ENCODE measurements around the gene DENND1C. TPM values are rescaled to one million over a fixed set of nuclear protein-coding genes. Genes with fewer than 3 reads are reported as not detected.

Gene DENND1C
- total RNA-seq, 6 experiments from 2014 or later: 0.90 to 2.7 (median 1.8) TPM

GRCh38 chr19:6490134-6490533 lies 8.5 kb upstream of the DENND1C start:
- Histone ChIP-seq H3K27ac (no peak overlapping the region), H3K9me3 (peaks cover 0 to 2% (median 0%) of the 10 kb centered on the region in 4 donors), H3K4me1 (no peaks in the 10 kb centered on the region), H3K36me3 (no peaks in the 10 kb centered on the region), H3K4me3 (no peak overlapping the region), H3K27me3 (no peaks in the 10 kb centered on the region)
- TF ChIP-seq POLR2A (IDR thresholded peaks at IDR 0.05): no peak
- no peak for TF ChIP-seq CTCF (IDR thresholded peaks at IDR 0.05)
- intact Hi-C loops (cut with DNase I): no loop called here
- WGBS (ENCODE audit: insufficient coverage, low coverage, low lambda C conversion rate, missing lambda C conversion rate): 51% methylated on average over 2 of the region's 2 CpGs
- ATAC-seq (no peak), DNase-seq (no peak)

- Histone ChIP-seq H3K4me1 (no peaks in the 10 kb centered on the region), H3K27ac (no peak overlapping the region), H3K36me3 (no peaks in the 10 kb centered on the region), H3K27me3 (no peaks in the 10 kb centered on the region), H3K4me3 (no peak overlapping the region), H3K9me3 (peaks cover 0 to 2% (median 0%) of the 10 kb centered on the region in 4 donors)
- no peak for TF ChIP-seq POLR2A (IDR thresholded peaks at IDR 0.05)
- TF ChIP-seq CTCF (IDR thresholded peaks at IDR 0.05): no peak
- ATAC-seq (no peak), DNase-seq (no peak)
- intact Hi-C loops (cut with DNase I): no loop called here
- WGBS (ENCODE audit: insufficient coverage, low coverage, low lambda C conversion rate, missing lambda C conversion rate): 24% methylated on average over 10 of the region's 15 CpGs
Observed at GRCh38 chr19:6489278-6490061, 7.9 kb upstream of the DENND1C start.

GRCh38 chr19:6484831-6485230 lies 3.2 kb upstream of the DENND1C start:
- Histone ChIP-seq H3K9me3 (peaks cover 0 to 2% (median 0%) of the 10 kb centered on the region in 4 donors), H3K4me1 (no peaks in the 10 kb centered on the region), H3K27ac (no peak overlapping the region), H3K36me3 (no peaks in the 10 kb centered on the region), H3K4me3 (no peak overlapping the region), H3K27me3 (no peaks in the 10 kb centered on the region)
- DNase-seq (no peak), ATAC-seq (no peak)
- 84% methylated on average over 4 of the region's 7 CpGs for WGBS (ENCODE audit: insufficient coverage, low coverage, low lambda C conversion rate, missing lambda C conversion rate)
- intact Hi-C loops (cut with DNase I): no loop called here
- TF ChIP-seq CTCF (IDR thresholded peaks at IDR 0.05) (no peak), POLR2A (IDR thresholded peaks at IDR 0.05) (no peak)

GRCh38 chr19:6484230-6484629 lies 2.6 kb upstream of the DENND1C start:
- no peak for ATAC-seq
- WGBS (ENCODE audit: insufficient coverage, low coverage, low lambda C conversion rate, missing lambda C conversion rate): 85% methylated on average over 7 of the region's 8 CpGs
- intact Hi-C loops (cut with DNase I): no loop called here

More at GRCh38 chr19:6484230-6484629, 2.6 kb upstream of the DENND1C start:
- no peaks in the 10 kb centered on the region for H3K36me3 ChIP-seq
- no peak for DNase-seq
- no peak overlapping the region for H3K4me3 ChIP-seq
- peaks cover 0 to 2% (median 0%) of the 10 kb centered on the region in 4 donors for H3K9me3 ChIP-seq
- no peaks in the 10 kb centered on the region for H3K27me3 ChIP-seq
- TF ChIP-seq POLR2A (IDR thresholded peaks at IDR 0.05): no peak
- no peak for TF ChIP-seq CTCF (IDR thresholded peaks at IDR 0.05)
- no peak overlapping the region for H3K27ac ChIP-seq
- no peaks in the 10 kb centered on the region for H3K4me1 ChIP-seq

All from right lobe of liver (tissue), 6 donors.